Thyroid gland (tissue), 4 donors: ENCODE data around the gene OGG1. TPM values are rescaled to one million over a fixed set of nuclear protein-coding genes. Genes with fewer than 3 reads are reported as not detected.

Experiments
- DNase-seq, 2 donors: peaks; one replicate each; pipeline ENCODE4 v3.0.0-alpha.2; 2019
- H3K27ac ChIP-seq, 3 donors: fragments of 200-600 bp; sonication (generic); 1 replicate in 2 of 3; 2 replicates in 1 of 3; pipeline ENCODE4 v1.5.1; 2016 to 2019; ENCODE audit warnings: mild to moderate bottlenecking in 1 of 3, moderate library complexity in 1 of 3
- H3K27me3 ChIP-seq: fragments of 200-600 bp; sonication (generic); one replicate; pipeline ENCODE4 v1.5.1; 2019
- H3K36me3 ChIP-seq, 2 donors: fragments of 200-600 bp; sonication (generic); one replicate each; pipeline ENCODE4 v1.5.1; 2016 to 2019
- H3K4me1 ChIP-seq, 2 donors: fragments of 200-600 bp; sonication (generic); one replicate each; pipeline ENCODE4 v1.5.1; 2017 to 2019
- H3K4me3 ChIP-seq, 3 donors: fragments of 200-600 bp; sonication (generic); replicated peaks in 1 of 3; 1 replicate in 2 of 3; 2 replicates in 1 of 3; pipeline ENCODE4 v1.5.1; 2016; ENCODE audit warnings: mild to moderate bottlenecking in 1 of 3
- H3K9me3 ChIP-seq: fragments of 200-600 bp; sonication (generic); one replicate; pipeline ENCODE4 v1.5.1; 2017
- CTCF ChIP-seq, 6 experiments: fragments of 200-600 bp in 3 of 6; fragments of 450-650 bp in 3 of 6; sonication (generic) in 3 of 6; IDR thresholded peaks; one replicate each; pipeline ENCODE4 v1.5.1; 2016 to 2019; ENCODE audit warnings: antibody characterized with exemption in 6 of 6, mild to moderate bottlenecking in 2 of 6, inconsistent platforms in 1 of 6, moderate library complexity in 1 of 6
- POLR2A ChIP-seq, 2 donors: fragments of 450-650 bp; IDR thresholded peaks; one replicate each; pipeline ENCODE4 v1.6.1; 2017; ENCODE audit warnings: antibody characterized with exemption in 2 of 2, mild to moderate bottlenecking in 2 of 2, moderate library complexity in 1 of 2
- WGBS, 2 donors: methylation state at CpG; one replicate each; pipeline ENCODE4 v1.1.5; 2017; 5-methylcytosine and 5-hydroxymethylcytosine counted together
- intact Hi-C: fragments of 100-400 bp; cut with DNase I; formaldehyde crosslinking; loops from one replicate; pipeline ENCODE4 v1.15.1; 2023
- total RNA-seq, 4 donors: library from RNA; depleted of rRNA; stranded (reverse); fragments of >200 nt; gene quantifications; one replicate each; pipeline ENCODE4 v1.2.3, GENCODE V29; 2016

Gene OGG1
- total RNA-seq, 4 donors from 2014 or later: 23.7 to 46.6 (median 30.3) TPM

GRCh38 chr3:9797196-9797945 lies 47.6 kb downstream of the OGG1 start:
- Histone ChIP-seq H3K4me3 (no peak overlapping the region), H3K27ac (no peak overlapping the region), H3K9me3 (no peaks in the 10 kb centered on the region), H3K27me3 (no peaks in the 10 kb centered on the region), H3K36me3 (peaks cover 38 to 44% of the 10 kb centered on the region in 2 donors), H3K4me1 (peaks cover 7 to 13% of the 10 kb centered on the region in 2 donors)
- no peak for TF ChIP-seq POLR2A (IDR thresholded peaks at IDR 0.05)
- TF ChIP-seq CTCF (IDR thresholded peaks at IDR 0.05): no peak
- no peak for DNase-seq
- WGBS, 2 donors: 93 to 94% methylated on average over 12 of the region's 12 CpGs
- intact Hi-C loops: loop anchor here (10.0 kb wide), 1 partner anchor 143 kb away; no protein-coding TSS in a partner anchor

- 90 to 94% methylated on average over 5 of the region's 5 CpGs for WGBS, 2 donors
- Histone ChIP-seq H3K27me3 (no peaks in the 10 kb centered on the region), H3K36me3 (peaks cover 66 to 74% of the 10 kb centered on the region in 2 donors), H3K4me1 (no peaks in the 10 kb centered on the region), H3K9me3 (no peaks in the 10 kb centered on the region), H3K27ac (no peak overlapping the region), H3K4me3 (no peak overlapping the region)
- no peak for TF ChIP-seq POLR2A (IDR thresholded peaks at IDR 0.05)
- no peak for TF ChIP-seq CTCF (IDR thresholded peaks at IDR 0.05)
- intact Hi-C loops: no loop called here
- no peak for DNase-seq
Measured at GRCh38 chr3:9800529-9800928, 50.8 kb downstream of the OGG1 start.

GRCh38 chr3:9803494-9803893 lies 53.7 kb downstream of the OGG1 start:
- no peak overlapping the region for H3K4me3 ChIP-seq
- intact Hi-C loops: no loop called here
- no peaks in the 10 kb centered on the region for H3K27me3 ChIP-seq
- no peak overlapping the region for H3K27ac ChIP-seq
- H3K36me3 ChIP-seq: peaks cover 74 to 80% of the 10 kb centered on the region in 2 donors
- TF ChIP-seq POLR2A (IDR thresholded peaks at IDR 0.05) (no peak), CTCF (IDR thresholded peaks at IDR 0.05) (no peak)
- DNase-seq: no peak
- no peaks in the 10 kb centered on the region for H3K4me1 ChIP-seq
- WGBS, 2 donors: 100% methylated on average over 1 of the region's 1 CpG
- H3K9me3 ChIP-seq: no peaks in the 10 kb centered on the region

- peaks cover 60 to 65% of the 10 kb centered on the region in 2 donors for H3K36me3 ChIP-seq
Measured at GRCh38 chr3:9804996-9805395, 55.2 kb downstream of the OGG1 start.

More at GRCh38 chr3:9804996-9805395, 55.2 kb downstream of the OGG1 start:
- intact Hi-C loops: no loop called here
- peaks cover 0 to 8% of the 10 kb centered on the region in 2 donors for H3K4me1 ChIP-seq
- H3K9me3 ChIP-seq: no peaks in the 10 kb centered on the region
- no peak for TF ChIP-seq CTCF (IDR thresholded peaks at IDR 0.05)
- TF ChIP-seq POLR2A (IDR thresholded peaks at IDR 0.05): no peak
- no peak overlapping the region for H3K27ac ChIP-seq
- H3K27me3 ChIP-seq: no peaks in the 10 kb centered on the region
- WGBS, 2 donors: 86 to 94% methylated on average over 5 of the region's 5 CpGs
- DNase-seq: no peak
- H3K4me3 ChIP-seq: no peak overlapping the region
